C4-2B (cell line): ENCODE measurements around the gene PLEKHA8.

ENCODE experiments used
- CTCF ChIP-seq: fragments of 450-650 bp; conservative IDR thresholded peaks from 2 replicates; pipeline ENCODE4 v1.5.1; 2017; ENCODE audit warnings: mild to moderate bottlenecking
- ZFX ChIP-seq: fragments of 450-650 bp; IDR thresholded peaks from 2 replicates; pipeline ENCODE4 v1.6.1; 2017

- TF ChIP-seq CTCF (no peak), ZFX (no peak)
These were observed 138.6 kb downstream of the PLEKHA8 start for GRCh38 chr7:30166841-30167235.
